C4-2B (cell line): ENCODE data around the gene SCAF1.
"Not testable (repeated sequence)": the region's sequence is repeated elsewhere in the genome, so short reads cannot be mapped to it uniquely, and the experiment has no call there.

Experiments
- H3K27ac ChIP-seq: fragments of 450-650 bp; 2 replicates; pipeline ENCODE4 v1.5.1; 2017
- CTCF ChIP-seq: fragments of 450-650 bp; conservative IDR thresholded peaks from 2 replicates; pipeline ENCODE4 v1.5.1; 2017; ENCODE audit warnings: mild to moderate bottlenecking
- ZFX ChIP-seq: fragments of 450-650 bp; IDR thresholded peaks from 2 replicates; pipeline ENCODE4 v1.6.1; 2017

Gene SCAF1

GRCh38 chr19:49616532-49616931, 25.5 kb upstream of the SCAF1 start:
- TF ChIP-seq ZFX (no peak), CTCF (no peak)

GRCh38 chr19:49616945-49617344, 25.1 kb upstream of the SCAF1 start:
- TF ChIP-seq CTCF (no peak), ZFX (no peak)
- H3K27ac ChIP-seq = no peak overlapping the region

More at GRCh38 chr19:49616532-49616931, 25.5 kb upstream of the SCAF1 start:
- no peak overlapping the region for H3K27ac ChIP-seq

- H3K27ac ChIP-seq = not testable (repeated sequence)
Observed at GRCh38 chr19:49617860-49618259, 24.1 kb upstream of the SCAF1 start.

- no peak overlapping the region for H3K27ac ChIP-seq
- TF ChIP-seq CTCF (no peak), ZFX (no peak)
Observed at GRCh38 chr19:49624967-49625910, 16.8 kb upstream of the SCAF1 start.

GRCh38 chr19:49626226-49626625, 15.8 kb upstream of the SCAF1 start:
- TF ChIP-seq ZFX (no peak), CTCF (no peak)
- H3K27ac ChIP-seq = no peak overlapping the region

- TF ChIP-seq ZFX (no peak), CTCF (no peak)
- peak overlapping the region; percentile 85 for H3K27ac ChIP-seq
Observed at GRCh38 chr19:49629659-49630058, 12.3 kb upstream of the SCAF1 start.

GRCh38 chr19:49631014-49631588, 10.9 kb upstream of the SCAF1 start:
- TF ChIP-seq CTCF = no peak
- no peak for TF ChIP-seq ZFX
- H3K27ac ChIP-seq = peak overlapping the region; percentile 85
